ENCODE results near the gene C2orf69.
A peak's percentile ranks its signal among the peaks of the same experiment; 100 is the strongest.
"Not testable (repeated sequence)": the region's sequence is repeated elsewhere in the genome, so short reads cannot be mapped to it uniquely, and the experiment has no call there.

Gene C2orf69

GRCh38 chr2:199901942-199902341, 9.2 kb upstream of the C2orf69 start:
- H3K9me3 Mint-ChIP-seq: no peaks in the 10 kb centered on the region
- H3K4me3 Mint-ChIP-seq: no peak overlapping the region
- H3K27me3 Mint-ChIP-seq: no peaks in the 10 kb centered on the region
- peaks cover 6% of the 10 kb centered on the region for H3K4me1 Mint-ChIP-seq (ENCODE audit: low read depth)
- intact Hi-C loops (cut with micrococcal nuclease): no loop called here
- no peak overlapping the region for H3K27ac Mint-ChIP-seq
- H3K36me3 Mint-ChIP-seq (ENCODE audit: low read depth): no peaks in the 10 kb centered on the region

- Mint-ChIP-seq H3K4me1 (ENCODE audit: low read depth) (peaks cover 6% of the 10 kb centered on the region), H3K27me3 (no peaks in the 10 kb centered on the region), H3K4me3 (no peak overlapping the region), H3K27ac (no peak overlapping the region), H3K36me3 (ENCODE audit: low read depth) (no peaks in the 10 kb centered on the region), H3K9me3 (no peaks in the 10 kb centered on the region)
- intact Hi-C loops (cut with micrococcal nuclease): no loop called here
These were observed 8.5 kb upstream of the C2orf69 start for GRCh38 chr2:199902486-199903110.

GRCh38 chr2:199903111-199903510, 8.0 kb upstream of the C2orf69 start:
- no peaks in the 10 kb centered on the region for H3K27me3 Mint-ChIP-seq
- intact Hi-C loops (cut with micrococcal nuclease): no loop called here
- peaks cover 6% of the 10 kb centered on the region for H3K4me1 Mint-ChIP-seq (ENCODE audit: low read depth)
- H3K4me3 Mint-ChIP-seq: no peak overlapping the region
- H3K36me3 Mint-ChIP-seq (ENCODE audit: low read depth): no peaks in the 10 kb centered on the region
- no peak overlapping the region for H3K27ac Mint-ChIP-seq
- no peaks in the 10 kb centered on the region for H3K9me3 Mint-ChIP-seq

- Mint-ChIP-seq H3K4me3 (no peak overlapping the region), H3K36me3 (ENCODE audit: low read depth) (peaks cover 11% of the 10 kb centered on the region), H3K27ac (no peak overlapping the region), H3K9me3 (no peaks in the 10 kb centered on the region), H3K27me3 (no peaks in the 10 kb centered on the region), H3K4me1 (ENCODE audit: low read depth) (peaks cover 12% of the 10 kb centered on the region)
- intact Hi-C loops (cut with micrococcal nuclease): no loop called here
These were observed 3.9 kb upstream of the C2orf69 start for GRCh38 chr2:199907008-199907714.

GRCh38 chr2:199910338-199911051, 598 bp upstream of the C2orf69 start:
- peaks cover 20% of the 10 kb centered on the region for H3K4me1 Mint-ChIP-seq (ENCODE audit: low read depth)
- peak overlapping the region; percentile 91 for H3K27ac Mint-ChIP-seq
- H3K4me3 Mint-ChIP-seq: peak overlapping the region; percentile 90
- H3K36me3 Mint-ChIP-seq (ENCODE audit: low read depth): peaks cover 17% of the 10 kb centered on the region
- intact Hi-C loops (cut with micrococcal nuclease): loop anchor here (2.0 to 5.0 kb wide), 3 partner anchors 44 to 453 kb away; partner anchors contain the start of genes FTCDNL1, MAIP1, SATB2 and TYW5
- no peaks in the 10 kb centered on the region for H3K27me3 Mint-ChIP-seq
- H3K9me3 Mint-ChIP-seq: no peaks in the 10 kb centered on the region

GRCh38 chr2:199911877-199912161, 726 bp downstream of the C2orf69 start:
- H3K4me1 Mint-ChIP-seq (ENCODE audit: low read depth): peaks cover 20% of the 10 kb centered on the region
- no peaks in the 10 kb centered on the region for H3K27me3 Mint-ChIP-seq
- peak overlapping the region; percentile 91 for H3K27ac Mint-ChIP-seq
- peaks cover 28% of the 10 kb centered on the region for H3K36me3 Mint-ChIP-seq (ENCODE audit: low read depth)
- H3K9me3 Mint-ChIP-seq: no peaks in the 10 kb centered on the region
- intact Hi-C loops (cut with micrococcal nuclease): loop anchor here (2.0 to 5.0 kb wide), 3 partner anchors 43 to 455 kb away; partner anchors contain the start of genes FTCDNL1, MAIP1, SATB2 and TYW5
- peak overlapping the region; percentile 90 for H3K4me3 Mint-ChIP-seq

- Mint-ChIP-seq H3K4me3 (peak overlapping the region; percentile 26), H3K36me3 (ENCODE audit: low read depth) (peaks cover 36% of the 10 kb centered on the region), H3K4me1 (ENCODE audit: low read depth) (peaks cover 20% of the 10 kb centered on the region)
- not testable (repeated sequence) for H3K27ac Mint-ChIP-seq, H3K9me3 Mint-ChIP-seq, H3K27me3 Mint-ChIP-seq
- intact Hi-C loops (cut with micrococcal nuclease): loop anchor here (5.0 kb wide), 1 partner anchor 455 kb away; the partner anchor contains the start of gene SATB2
These were observed 1.5 kb downstream of the C2orf69 start for GRCh38 chr2:199912553-199913114.

GRCh38 chr2:199914372-199914958, 3.4 kb downstream of the C2orf69 start:
- Mint-ChIP-seq H3K27me3 (no peaks in the 10 kb centered on the region), H3K9me3 (no peaks in the 10 kb centered on the region), H3K27ac (no peak overlapping the region), H3K4me1 (ENCODE audit: low read depth) (peaks cover 20% of the 10 kb centered on the region), H3K4me3 (no peak overlapping the region), H3K36me3 (ENCODE audit: low read depth) (peaks cover 51% of the 10 kb centered on the region)
- intact Hi-C loops (cut with micrococcal nuclease): loop anchor here (5.0 kb wide), 1 partner anchor 457 kb away; the partner anchor contains the start of gene SATB2

GRCh38 chr2:199916980-199917379, 5.9 kb downstream of the C2orf69 start:
- intact Hi-C loops (cut with micrococcal nuclease): no loop called here
- Mint-ChIP-seq H3K9me3 (no peaks in the 10 kb centered on the region), H3K4me1 (ENCODE audit: low read depth) (peaks cover 17% of the 10 kb centered on the region), H3K4me3 (no peak overlapping the region), H3K27ac (no peak overlapping the region), H3K27me3 (no peaks in the 10 kb centered on the region), H3K36me3 (ENCODE audit: low read depth) (peaks cover 42% of the 10 kb centered on the region)

- Mint-ChIP-seq H3K4me1 (ENCODE audit: low read depth) (peaks cover 19% of the 10 kb centered on the region), H3K27me3 (no peaks in the 10 kb centered on the region), H3K27ac (no peak overlapping the region), H3K4me3 (no peak overlapping the region), H3K9me3 (no peaks in the 10 kb centered on the region), H3K36me3 (ENCODE audit: low read depth) (peaks cover 27% of the 10 kb centered on the region)
- intact Hi-C loops (cut with micrococcal nuclease): no loop called here
These were observed 11.8 kb downstream of the C2orf69 start for GRCh38 chr2:199922856-199923255.

- no peaks in the 10 kb centered on the region for H3K9me3 Mint-ChIP-seq
- intact Hi-C loops (cut with micrococcal nuclease): no loop called here
- H3K36me3 Mint-ChIP-seq (ENCODE audit: low read depth): peaks cover 18% of the 10 kb centered on the region
- H3K4me1 Mint-ChIP-seq (ENCODE audit: low read depth): peaks cover 19% of the 10 kb centered on the region
- no peaks in the 10 kb centered on the region for H3K27me3 Mint-ChIP-seq
- H3K4me3 Mint-ChIP-seq: no peak overlapping the region
- H3K27ac Mint-ChIP-seq: no peak overlapping the region
These were observed 12.8 kb downstream of the C2orf69 start for GRCh38 chr2:199923924-199924323.

- Mint-ChIP-seq H3K36me3 (ENCODE audit: low read depth) (peaks cover 28% of the 10 kb centered on the region), H3K4me1 (ENCODE audit: low read depth) (peaks cover 19% of the 10 kb centered on the region), H3K27me3 (no peaks in the 10 kb centered on the region), H3K27ac (no peak overlapping the region), H3K9me3 (no peaks in the 10 kb centered on the region), H3K4me3 (no peak overlapping the region)
- intact Hi-C loops (cut with micrococcal nuclease): no loop called here
These were observed 15.7 kb downstream of the C2orf69 start for GRCh38 chr2:199926806-199927205.

- H3K9me3 Mint-ChIP-seq: no peaks in the 10 kb centered on the region
- intact Hi-C loops (cut with micrococcal nuclease): no loop called here
- H3K4me1 Mint-ChIP-seq (ENCODE audit: low read depth): peaks cover 6% of the 10 kb centered on the region
- no peak overlapping the region for H3K4me3 Mint-ChIP-seq
- no peaks in the 10 kb centered on the region for H3K27me3 Mint-ChIP-seq
- peaks cover 37% of the 10 kb centered on the region for H3K36me3 Mint-ChIP-seq (ENCODE audit: low read depth)
- no peak overlapping the region for H3K27ac Mint-ChIP-seq
These were observed 17.1 kb downstream of the C2orf69 start for GRCh38 chr2:199928226-199928625.

- intact Hi-C loops (cut with micrococcal nuclease): no loop called here
- no peaks in the 10 kb centered on the region for H3K27me3 Mint-ChIP-seq
- H3K4me3 Mint-ChIP-seq: no peak overlapping the region
- H3K9me3 Mint-ChIP-seq: no peaks in the 10 kb centered on the region
- H3K36me3 Mint-ChIP-seq (ENCODE audit: low read depth): peaks cover 37% of the 10 kb centered on the region
- H3K27ac Mint-ChIP-seq: no peak overlapping the region
- H3K4me1 Mint-ChIP-seq (ENCODE audit: low read depth): peaks cover 6% of the 10 kb centered on the region
These were observed 17.5 kb downstream of the C2orf69 start for GRCh38 chr2:199928626-199929025.

All from dendritic cell treated with granulocyte-macrophage colony-stimulating factor and Interleukin-4, amounts not matched to agents 40 ng/mL and 50 ng/mL, for 4 days (primary cell).